NB4 (cell line): Measurements from ENCODE around the gene TPR.
A peak's percentile ranks its signal among the peaks of the same experiment; 100 is the strongest.
"Not testable (repeated sequence)": the region's sequence is repeated elsewhere in the genome, so short reads cannot be mapped to it uniquely, and the experiment has no call there.

ENCODE experiments used
- DNase-seq: peaks from one replicate; pipeline ENCODE4 v3.0.0; 2010; ENCODE audit warnings: low read depth
- H3K4me3 ChIP-seq: one replicate; pipeline ENCODE4 v1.5.1; 2011; ENCODE audit warnings: mild to moderate bottlenecking, low read depth, low read length, moderate library complexity
- MAX ChIP-seq: IDR thresholded peaks from 2 replicates; pipeline ENCODE4 v1.6.1; 2011; ENCODE audit warnings: low read depth, low read length
- MYC ChIP-seq: IDR thresholded peaks from 2 replicates; pipeline ENCODE4 v1.6.1; 2011; ENCODE audit warnings: low read depth, low read length
- POLR2A ChIP-seq: IDR thresholded peaks from 2 replicates; pipeline ENCODE4 v1.6.1; 2011; ENCODE audit warnings: mild to moderate bottlenecking; ENCODE audit not compliant: insufficient read length; ENCODE audit errors: extremely low read depth
- TF ChIP-seq, protein P1 (sequence below): IDR thresholded peaks from one replicate; pipeline ENCODE4 v1.5.1; 2012; ENCODE audit warnings: low read depth, low read length

Gene TPR

GRCh38 chr1:186418503-186418902 is 43.5 kb upstream of the TPR start:
- DNase-seq: no peak
- H3K4me3 ChIP-seq: no peak overlapping the region
- TF ChIP-seq POLR2A: no peak

DNA sequence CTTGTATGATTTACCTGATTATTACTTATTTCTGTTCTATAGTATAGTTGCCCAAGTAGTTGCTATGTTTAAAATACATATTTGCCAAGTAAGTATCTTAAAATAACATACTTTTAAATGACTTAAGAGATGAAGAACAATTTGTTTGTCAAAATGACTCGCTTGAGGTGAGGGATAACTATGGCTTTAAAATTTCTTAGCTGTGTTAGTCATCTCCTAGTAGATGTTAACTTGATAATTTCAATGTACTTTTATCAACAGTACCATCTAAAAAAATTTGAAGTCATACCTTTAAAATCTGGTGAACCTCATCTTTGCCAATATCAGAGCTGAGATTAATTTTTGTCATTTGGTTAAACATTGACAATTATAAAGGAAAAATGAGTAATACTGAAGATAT is 38.3 kb upstream of the TPR start:
- DNase-seq: no peak
- TF ChIP-seq MAX: no peak
- TF ChIP-seq, protein P1, sequence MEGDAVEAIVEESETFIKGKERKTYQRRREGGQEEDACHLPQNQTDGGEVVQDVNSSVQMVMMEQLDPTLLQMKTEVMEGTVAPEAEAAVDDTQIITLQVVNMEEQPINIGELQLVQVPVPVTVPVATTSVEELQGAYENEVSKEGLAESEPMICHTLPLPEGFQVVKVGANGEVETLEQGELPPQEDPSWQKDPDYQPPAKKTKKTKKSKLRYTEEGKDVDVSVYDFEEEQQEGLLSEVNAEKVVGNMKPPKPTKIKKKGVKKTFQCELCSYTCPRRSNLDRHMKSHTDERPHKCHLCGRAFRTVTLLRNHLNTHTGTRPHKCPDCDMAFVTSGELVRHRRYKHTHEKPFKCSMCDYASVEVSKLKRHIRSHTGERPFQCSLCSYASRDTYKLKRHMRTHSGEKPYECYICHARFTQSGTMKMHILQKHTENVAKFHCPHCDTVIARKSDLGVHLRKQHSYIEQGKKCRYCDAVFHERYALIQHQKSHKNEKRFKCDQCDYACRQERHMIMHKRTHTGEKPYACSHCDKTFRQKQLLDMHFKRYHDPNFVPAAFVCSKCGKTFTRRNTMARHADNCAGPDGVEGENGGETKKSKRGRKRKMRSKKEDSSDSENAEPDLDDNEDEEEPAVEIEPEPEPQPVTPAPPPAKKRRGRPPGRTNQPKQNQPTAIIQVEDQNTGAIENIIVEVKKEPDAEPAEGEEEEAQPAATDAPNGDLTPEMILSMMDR: no peak
- no peak for TF ChIP-seq POLR2A
- TF ChIP-seq MYC: no peak
- no peak overlapping the region for H3K4me3 ChIP-seq

DNA sequence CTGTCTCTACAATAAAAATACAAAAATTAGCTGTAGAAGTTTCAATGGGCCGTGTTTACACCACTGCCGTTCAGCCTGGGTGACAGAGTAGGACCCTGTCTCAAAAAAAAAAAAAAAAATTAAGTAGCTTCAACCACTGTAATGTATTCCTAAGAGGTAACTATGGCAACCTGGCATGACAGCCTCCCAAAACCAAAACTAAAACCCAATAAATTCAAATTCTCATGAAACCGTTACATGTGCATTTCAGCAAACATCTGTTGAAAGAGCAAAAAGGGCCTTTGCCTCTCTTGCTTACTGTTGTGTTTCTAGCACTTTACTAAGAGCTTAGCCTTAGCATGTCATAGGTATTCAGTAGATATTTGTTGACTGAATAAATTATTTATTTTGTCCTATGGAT is 34.0 kb upstream of the TPR start:
- TF ChIP-seq, protein P1: no peak
- TF ChIP-seq MYC: no peak
- no peak for TF ChIP-seq MAX
- TF ChIP-seq POLR2A: no peak
- DNase-seq: no peak
- no peak overlapping the region for H3K4me3 ChIP-seq

GRCh38 chr1:186404454-186405051 is 29.5 kb upstream of the TPR start:
- DNase-seq: peak; percentile 48
- no peak overlapping the region for H3K4me3 ChIP-seq
- no peak for TF ChIP-seq POLR2A
- TF ChIP-seq, protein P1: peak; percentile 44

- DNase-seq: no peak
- TF ChIP-seq, protein P1: no peak
- TF ChIP-seq POLR2A (no peak), MYC (no peak), MAX (no peak)
- no peak overlapping the region for H3K4me3 ChIP-seq
Measured at GRCh38 chr1:186403632-186404031, 28.6 kb upstream of the TPR start.

- H3K4me3 ChIP-seq, DNase-seq: not testable (repeated sequence)
Measured at GRCh38 chr1:186401446-186401845, 26.4 kb upstream of the TPR start.

DNA sequence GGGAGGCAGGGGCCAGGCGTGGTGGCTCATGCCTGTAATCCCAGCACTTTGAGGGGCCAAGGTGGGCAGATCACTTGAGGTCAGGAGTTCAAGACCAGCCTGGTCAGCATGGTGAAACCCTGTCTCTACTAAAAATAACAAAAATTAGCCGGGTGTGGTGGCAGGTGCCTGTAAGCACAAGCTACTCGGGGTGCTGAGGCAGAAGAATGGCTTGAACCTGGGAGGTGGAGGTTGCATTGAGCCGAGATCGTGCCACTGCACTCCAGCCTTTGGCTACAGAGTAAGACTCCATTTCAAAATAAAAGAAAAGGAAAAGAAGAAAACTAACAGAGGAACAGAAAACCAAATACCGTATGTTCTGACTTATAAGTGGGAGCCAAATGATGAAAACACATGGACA is 17.7 kb upstream of the TPR start:
- DNase-seq, H3K4me3 ChIP-seq: not testable (repeated sequence)

- DNase-seq: no peak
- H3K4me3 ChIP-seq: no peak overlapping the region
- no peak for TF ChIP-seq POLR2A
- TF ChIP-seq, protein P1: no peak
- TF ChIP-seq MYC: no peak
- no peak for TF ChIP-seq MAX
Measured at GRCh38 chr1:186391841-186392240, 16.8 kb upstream of the TPR start.
